T-helper 22 cell (primary cell): ENCODE data around the gene HNRNPM.
"Not testable (repeated sequence)": the region's sequence is repeated elsewhere in the genome, so short reads cannot be mapped to it uniquely, and the experiment has no call there.

ENCODE experiments used
- DNase-seq: peaks from one replicate; pipeline ENCODE4 v3.0.0-alpha.2; 2020; ENCODE audit warnings: low read depth

Gene HNRNPM

GRCh38 chr19:8444677-8445487 lies at the start of gene HNRNPM:
TSS of gene HNRNPM (plus strand) at chr19:8444975. CDS start at chr19:8444999, 24 bp downstream.
- DNase-seq: peak; percentile 100

GRCh38 chr19:8395621-8396082 lies 49.1 kb upstream of the HNRNPM start:
- no peak for DNase-seq

- DNase-seq: no peak
Observed at GRCh38 chr19:8396185-8396562, 48.6 kb upstream of the HNRNPM start.

GRCh38 chr19:8396563-8397203 lies 48.1 kb upstream of the HNRNPM start:
- peak; percentile 65 for DNase-seq

- no peak for DNase-seq
Observed at GRCh38 chr19:8397271-8397670, 47.5 kb upstream of the HNRNPM start.

GRCh38 chr19:8397746-8398310 lies 46.9 kb upstream of the HNRNPM start:
- no peak for DNase-seq

- DNase-seq: no peak
Observed at GRCh38 chr19:8398311-8398771, 46.4 kb upstream of the HNRNPM start.

GRCh38 chr19:8399681-8400188 lies 45.0 kb upstream of the HNRNPM start:
- DNase-seq: no peak

- DNase-seq: no peak
Observed at GRCh38 chr19:8401981-8402411, 42.8 kb upstream of the HNRNPM start.

GRCh38 chr19:8403098-8403819 lies 41.5 kb upstream of the HNRNPM start:
- no peak for DNase-seq

- DNase-seq: no peak
Observed at GRCh38 chr19:8403820-8404109, 41.0 kb upstream of the HNRNPM start.

- DNase-seq: no peak
Observed at GRCh38 chr19:8404391-8405151, 40.2 kb upstream of the HNRNPM start.

- DNase-seq: not testable (repeated sequence)
Observed at GRCh38 chr19:8410718-8411117, 34.1 kb upstream of the HNRNPM start.

- peak; percentile 91 for DNase-seq
Observed at GRCh38 chr19:8412783-8413628, 31.8 kb upstream of the HNRNPM start, which contains the start of gene MARCHF2. TSS of gene MARCHF2 (plus strand) at chr19:8413305. CDS start at chr19:8421841, 8,536 bp downstream.

GRCh38 chr19:8413629-8413995 lies 31.2 kb upstream of the HNRNPM start:
- no peak for DNase-seq

- DNase-seq: no peak
Observed at GRCh38 chr19:8416796-8417195, 28.0 kb upstream of the HNRNPM start.

GRCh38 chr19:8421484-8422461 lies 23.0 kb upstream of the HNRNPM start:
- no peak for DNase-seq

- DNase-seq: no peak
Observed at GRCh38 chr19:8423817-8424223, 21.0 kb upstream of the HNRNPM start.

GRCh38 chr19:8425331-8425730 lies 19.4 kb upstream of the HNRNPM start:
- not testable (repeated sequence) for DNase-seq
